Panc1 (cell line): ENCODE results near the gene GPAM.

Source experiments
- POLR2AphosphoS5 ChIP-seq: IDR thresholded peaks from 2 replicates; pipeline ENCODE4 v1.6.1; 2012; ENCODE audit warnings: mild to moderate bottlenecking, low read depth, low read length, moderate library complexity
- TF ChIP-seq, protein P1 (sequence below): fragments of 450-650 bp; IDR thresholded peaks from 2 replicates; pipeline ENCODE4 v1.5.1; 2017; ENCODE audit warnings: mild to moderate bottlenecking
- TF ChIP-seq, protein P2 (sequence below), 2 experiments: IDR thresholded peaks; 2 replicates each; pipeline ENCODE4 v1.6.1; 2011 to 2012; ENCODE audit warnings: low read depth in 2 of 2, control low read depth in 1 of 2, low read length in 1 of 2, mild to moderate bottlenecking in 1 of 2, moderate library complexity in 1 of 2; ENCODE audit not compliant: insufficient read depth in 1 of 2

GRCh38 chr10:112126172-112126571 lies 57.4 kb downstream of the GPAM start:
- TF ChIP-seq, protein P1, sequence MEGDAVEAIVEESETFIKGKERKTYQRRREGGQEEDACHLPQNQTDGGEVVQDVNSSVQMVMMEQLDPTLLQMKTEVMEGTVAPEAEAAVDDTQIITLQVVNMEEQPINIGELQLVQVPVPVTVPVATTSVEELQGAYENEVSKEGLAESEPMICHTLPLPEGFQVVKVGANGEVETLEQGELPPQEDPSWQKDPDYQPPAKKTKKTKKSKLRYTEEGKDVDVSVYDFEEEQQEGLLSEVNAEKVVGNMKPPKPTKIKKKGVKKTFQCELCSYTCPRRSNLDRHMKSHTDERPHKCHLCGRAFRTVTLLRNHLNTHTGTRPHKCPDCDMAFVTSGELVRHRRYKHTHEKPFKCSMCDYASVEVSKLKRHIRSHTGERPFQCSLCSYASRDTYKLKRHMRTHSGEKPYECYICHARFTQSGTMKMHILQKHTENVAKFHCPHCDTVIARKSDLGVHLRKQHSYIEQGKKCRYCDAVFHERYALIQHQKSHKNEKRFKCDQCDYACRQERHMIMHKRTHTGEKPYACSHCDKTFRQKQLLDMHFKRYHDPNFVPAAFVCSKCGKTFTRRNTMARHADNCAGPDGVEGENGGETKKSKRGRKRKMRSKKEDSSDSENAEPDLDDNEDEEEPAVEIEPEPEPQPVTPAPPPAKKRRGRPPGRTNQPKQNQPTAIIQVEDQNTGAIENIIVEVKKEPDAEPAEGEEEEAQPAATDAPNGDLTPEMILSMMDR = no peak
- TF ChIP-seq POLR2AphosphoS5 = no peak
- TF ChIP-seq, protein P2, sequence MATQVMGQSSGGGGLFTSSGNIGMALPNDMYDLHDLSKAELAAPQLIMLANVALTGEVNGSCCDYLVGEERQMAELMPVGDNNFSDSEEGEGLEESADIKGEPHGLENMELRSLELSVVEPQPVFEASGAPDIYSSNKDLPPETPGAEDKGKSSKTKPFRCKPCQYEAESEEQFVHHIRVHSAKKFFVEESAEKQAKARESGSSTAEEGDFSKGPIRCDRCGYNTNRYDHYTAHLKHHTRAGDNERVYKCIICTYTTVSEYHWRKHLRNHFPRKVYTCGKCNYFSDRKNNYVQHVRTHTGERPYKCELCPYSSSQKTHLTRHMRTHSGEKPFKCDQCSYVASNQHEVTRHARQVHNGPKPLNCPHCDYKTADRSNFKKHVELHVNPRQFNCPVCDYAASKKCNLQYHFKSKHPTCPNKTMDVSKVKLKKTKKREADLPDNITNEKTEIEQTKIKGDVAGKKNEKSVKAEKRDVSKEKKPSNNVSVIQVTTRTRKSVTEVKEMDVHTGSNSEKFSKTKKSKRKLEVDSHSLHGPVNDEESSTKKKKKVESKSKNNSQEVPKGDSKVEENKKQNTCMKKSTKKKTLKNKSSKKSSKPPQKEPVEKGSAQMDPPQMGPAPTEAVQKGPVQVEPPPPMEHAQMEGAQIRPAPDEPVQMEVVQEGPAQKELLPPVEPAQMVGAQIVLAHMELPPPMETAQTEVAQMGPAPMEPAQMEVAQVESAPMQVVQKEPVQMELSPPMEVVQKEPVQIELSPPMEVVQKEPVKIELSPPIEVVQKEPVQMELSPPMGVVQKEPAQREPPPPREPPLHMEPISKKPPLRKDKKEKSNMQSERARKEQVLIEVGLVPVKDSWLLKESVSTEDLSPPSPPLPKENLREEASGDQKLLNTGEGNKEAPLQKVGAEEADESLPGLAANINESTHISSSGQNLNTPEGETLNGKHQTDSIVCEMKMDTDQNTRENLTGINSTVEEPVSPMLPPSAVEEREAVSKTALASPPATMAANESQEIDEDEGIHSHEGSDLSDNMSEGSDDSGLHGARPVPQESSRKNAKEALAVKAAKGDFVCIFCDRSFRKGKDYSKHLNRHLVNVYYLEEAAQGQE (IDR thresholded peaks at IDR 0.05; ENCODE audit: insufficient read depth in 1 of 2, low read depth in 2 of 2, low read length in 1 of 2) = no peak
